SU-DHL-6 (cell line): ENCODE data around the gene DLST.

Experiments
- H2AFZ ChIP-seq: fragments of 200-600 bp; sonication (generic); 2 replicates; pipeline ENCODE4 v1.6.1; 2014; ENCODE audit warnings: low read depth, mild to moderate bottlenecking, moderate library complexity, mixed read lengths, antibody characterized with exemption, low read length; ENCODE audit not compliant: severe bottlenecking
- H3F3A ChIP-seq: fragments of 200-600 bp; shearing (Covaris generic); 2 replicates; pipeline ENCODE4 v1.6.0; 2016; ENCODE audit warnings: antibody characterized with exemption, mild to moderate bottlenecking; ENCODE audit not compliant: insufficient read depth
- H3K27ac ChIP-seq: fragments of 200-600 bp; sonication (generic); 2 replicates; pipeline ENCODE4 v1.5.1; 2016; ENCODE audit warnings: low read depth, mild to moderate bottlenecking, low read length, moderate library complexity, mixed read lengths
- H3K27me3 ChIP-seq: fragments of 200-600 bp; sonication (generic), shearing (Covaris generic); 2 replicates; pipeline ENCODE4 v1.6.0; 2014; ENCODE audit warnings: mild to moderate bottlenecking, low read length
- H3K36me3 ChIP-seq: fragments of 200-600 bp; sonication (generic); 2 replicates; pipeline ENCODE4 v1.6.1; 2014; ENCODE audit warnings: mild to moderate bottlenecking, low read length, mixed read lengths
- H3K4me2 ChIP-seq: fragments of 300-600, 200-600 bp; shearing (Covaris generic), sonication (generic); 2 replicates; pipeline ENCODE4 v1.6.0; 2014; ENCODE audit warnings: low read length, low read depth, mild to moderate bottlenecking; ENCODE audit not compliant: poor library complexity, severe bottlenecking
- H3K4me3 ChIP-seq: fragments of 200-600 bp; sonication (generic); 2 replicates; pipeline ENCODE4 v1.5.1; 2014; ENCODE audit warnings: antibody characterized with exemption, low read length, mild to moderate bottlenecking, mixed read lengths; ENCODE audit not compliant: insufficient read depth, poor library complexity, severe bottlenecking
- H3K79me2 ChIP-seq: fragments of 200-600 bp; sonication (generic); 2 replicates; pipeline ENCODE4 v1.6.1; 2014; ENCODE audit warnings: mild to moderate bottlenecking, low read length, moderate library complexity; ENCODE audit not compliant: insufficient read depth
- H3K9ac ChIP-seq: fragments of 200-600 bp; sonication (generic); 2 replicates; pipeline ENCODE4 v1.7.0; 2014; ENCODE audit warnings: mild to moderate bottlenecking, low read length
- H3K9me2 ChIP-seq: fragments of 200-600 bp; sonication (generic); replicated peaks from 2 replicates; pipeline ENCODE4 v1.6.1; 2014; ENCODE audit warnings: low read length; ENCODE audit not compliant: insufficient read depth
- H3K9me3 ChIP-seq: fragments of 200-600 bp; sonication (generic); 2 replicates; pipeline ENCODE4 v1.6.1; 2014; ENCODE audit warnings: low read length, mixed read lengths; ENCODE audit not compliant: insufficient read depth
- H4K20me1 ChIP-seq: fragments of 200-600 bp; sonication (generic); 2 replicates; pipeline ENCODE4 v1.6.1; 2014; ENCODE audit warnings: low read depth, mild to moderate bottlenecking, antibody characterized with exemption, low read length, moderate library complexity, mixed read lengths
- CTCF ChIP-seq: fragments of 200-600 bp; sonication (generic); IDR thresholded peaks from one replicate; pipeline ENCODE4 v1.5.1; 2017; ENCODE audit warnings: antibody characterized with exemption, mild to moderate bottlenecking, low read length, moderate library complexity; ENCODE audit not compliant: insufficient read depth, poor library complexity, severe bottlenecking
- EZH2phosphoT487 ChIP-seq: fragments of 200-600 bp; sonication (generic), shearing (Covaris generic); conservative IDR thresholded peaks from 2 replicates; pipeline ENCODE4 v1.6.1; 2018; ENCODE audit warnings: mild to moderate bottlenecking, antibody characterized with exemption, low read length, moderate library complexity, mixed read lengths

DLST gene

DNA sequence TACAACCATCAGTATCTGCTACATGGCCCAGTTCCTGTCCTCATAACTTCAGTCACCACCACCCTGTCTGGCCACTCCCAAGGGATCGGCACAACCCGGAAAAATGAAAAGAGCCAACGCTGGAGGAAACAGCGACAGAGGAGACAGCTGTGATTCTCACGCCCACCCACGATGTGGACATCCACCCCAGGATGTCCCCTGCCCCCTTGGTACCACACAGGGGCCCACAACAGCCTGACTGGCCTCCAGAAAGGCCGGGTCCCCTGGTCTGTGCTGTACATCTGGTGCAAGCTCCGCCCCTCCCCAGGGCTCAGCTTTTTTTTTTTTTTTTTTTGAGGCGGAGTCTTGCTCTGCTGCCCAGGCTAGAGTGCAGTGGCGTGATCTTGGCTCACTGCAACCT is 28.8 kb downstream of the DLST start:
- H3K4me3 ChIP-seq = no peak overlapping the region
- H3K79me2 ChIP-seq = no peaks in the 10 kb centered on the region
- no peak overlapping the region for H3K4me2 ChIP-seq
- no peaks in the 10 kb centered on the region for H3F3A ChIP-seq
- H3K9me2 ChIP-seq = no peaks in the 10 kb centered on the region
- H2AFZ ChIP-seq = no peak overlapping the region
- no peaks in the 10 kb centered on the region for H3K27me3 ChIP-seq
- TF ChIP-seq CTCF (no peak), EZH2phosphoT487 (no peak)
- H3K27ac ChIP-seq = no peak overlapping the region
- no peaks in the 10 kb centered on the region for H3K9me3 ChIP-seq
- no peaks in the 10 kb centered on the region for H3K36me3 ChIP-seq
- no peaks in the 10 kb centered on the region for H4K20me1 ChIP-seq
- H3K9ac ChIP-seq = no peak overlapping the region

DNA sequence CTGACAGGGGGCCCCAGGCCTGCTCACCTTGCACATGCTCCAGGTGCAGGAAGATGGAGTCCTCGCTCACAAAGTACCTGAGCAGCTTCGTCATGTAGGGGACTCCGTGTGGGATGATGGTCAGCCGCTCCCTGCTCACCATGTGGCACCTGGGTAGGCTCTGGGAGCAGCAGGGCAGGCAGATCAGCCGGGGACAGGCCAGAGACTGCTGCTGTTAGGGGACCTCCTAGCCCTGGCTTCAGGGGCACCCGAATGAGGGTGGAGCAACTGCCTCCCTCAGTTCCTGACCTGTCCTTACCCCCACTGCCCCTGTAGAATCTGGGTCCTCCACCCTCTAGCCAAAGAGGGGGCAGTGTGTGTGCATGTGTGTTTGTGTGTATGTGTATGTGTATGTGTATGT is 29.5 kb downstream of the DLST start:
- Histone ChIP-seq H3K9ac (no peak overlapping the region), H4K20me1 (no peaks in the 10 kb centered on the region), H3K79me2 (no peaks in the 10 kb centered on the region), H3K4me3 (no peak overlapping the region), H2AFZ (no peak overlapping the region), H3F3A (no peaks in the 10 kb centered on the region), H3K27me3 (no peaks in the 10 kb centered on the region), H3K27ac (no peak overlapping the region), H3K9me3 (no peaks in the 10 kb centered on the region), H3K4me2 (no peak overlapping the region), H3K9me2 (no peaks in the 10 kb centered on the region), H3K36me3 (no peaks in the 10 kb centered on the region)
- no peak for TF ChIP-seq CTCF
- TF ChIP-seq EZH2phosphoT487 = no peak

GRCh38 chr14:74911704-74912103 is 30.0 kb downstream of the DLST start:
- Histone ChIP-seq H4K20me1 (no peaks in the 10 kb centered on the region), H3K4me2 (no peak overlapping the region), H3F3A (no peaks in the 10 kb centered on the region), H3K9me3 (no peaks in the 10 kb centered on the region), H3K9ac (no peak overlapping the region), H3K9me2 (no peaks in the 10 kb centered on the region), H3K79me2 (no peaks in the 10 kb centered on the region), H3K36me3 (no peaks in the 10 kb centered on the region), H3K27ac (no peak overlapping the region), H2AFZ (no peak overlapping the region), H3K4me3 (no peak overlapping the region), H3K27me3 (no peaks in the 10 kb centered on the region)
- no peak for TF ChIP-seq CTCF
- no peak for TF ChIP-seq EZH2phosphoT487

GRCh38 chr14:74912111-74912510 is 30.4 kb downstream of the DLST start:
- Histone ChIP-seq H3K9me2 (no peaks in the 10 kb centered on the region), H3K9ac (no peak overlapping the region), H3K27ac (no peak overlapping the region), H3K79me2 (no peaks in the 10 kb centered on the region), H4K20me1 (no peaks in the 10 kb centered on the region), H3K4me3 (no peak overlapping the region), H3K9me3 (no peaks in the 10 kb centered on the region), H3K27me3 (no peaks in the 10 kb centered on the region), H3K36me3 (no peaks in the 10 kb centered on the region), H3F3A (no peaks in the 10 kb centered on the region), H3K4me2 (no peak overlapping the region), H2AFZ (no peak overlapping the region)
- no peak for TF ChIP-seq CTCF
- TF ChIP-seq EZH2phosphoT487 = no peak
